NCI-H128 (cell line): ENCODE results near the gene GRP.
"Not testable (repeated sequence)": the region's sequence is repeated elsewhere in the genome, so short reads cannot be mapped to it uniquely, and the experiment has no call there.

Experiments used
- DNase-seq: peaks from one replicate; lab custom pipeline; 2025; ENCODE audit not compliant: unreplicated experiment; lab: John Stamatoyannopoulos, UW

Gene GRP

DNA sequence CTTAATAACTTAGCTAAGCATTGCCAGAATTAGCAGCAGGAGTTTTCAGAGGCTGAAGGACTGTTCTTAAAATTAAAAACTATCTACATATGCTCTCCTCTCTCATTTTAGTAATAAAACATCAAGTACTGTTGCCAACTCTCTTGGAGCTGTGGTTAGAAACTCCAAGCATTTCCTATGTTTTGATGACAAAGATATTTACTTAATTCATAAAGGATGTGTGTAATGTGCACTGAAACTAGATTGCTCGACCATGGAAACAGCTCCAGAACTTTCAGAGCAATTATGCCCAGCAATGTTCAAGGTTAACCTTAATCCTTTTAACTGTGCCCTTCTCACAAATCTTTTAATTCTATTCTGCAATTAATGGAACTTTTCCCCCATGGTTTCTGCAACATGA is 8.4 kb downstream of the GRP start:
- no peak for DNase-seq

DNA sequence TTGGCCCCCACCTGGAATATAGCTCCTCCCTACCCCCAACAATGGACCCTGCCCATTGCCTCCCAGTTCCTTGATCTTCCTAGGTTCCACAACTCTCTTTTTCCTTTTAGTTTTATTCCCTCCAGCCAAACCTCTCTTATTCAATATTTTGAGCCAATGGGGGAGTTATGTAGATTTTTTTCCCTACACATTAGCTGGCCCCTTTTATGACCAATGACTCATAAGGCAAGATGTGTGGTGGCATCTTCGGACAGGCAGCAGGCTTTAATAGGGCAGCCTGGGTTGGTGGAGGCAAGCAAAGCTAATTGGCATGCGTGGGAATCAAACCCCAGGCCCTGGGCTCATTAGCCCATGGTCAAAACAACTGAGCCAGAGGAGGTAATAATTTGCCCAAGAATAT is 9.2 kb downstream of the GRP start:
- no peak for DNase-seq

- no peak for DNase-seq
These were observed 9.9 kb downstream of the GRP start for GRCh38 chr18:59229701-59230443.

- DNase-seq: no peak
These were observed 11.2 kb downstream of the GRP start for GRCh38 chr18:59231114-59231513.

DNA sequence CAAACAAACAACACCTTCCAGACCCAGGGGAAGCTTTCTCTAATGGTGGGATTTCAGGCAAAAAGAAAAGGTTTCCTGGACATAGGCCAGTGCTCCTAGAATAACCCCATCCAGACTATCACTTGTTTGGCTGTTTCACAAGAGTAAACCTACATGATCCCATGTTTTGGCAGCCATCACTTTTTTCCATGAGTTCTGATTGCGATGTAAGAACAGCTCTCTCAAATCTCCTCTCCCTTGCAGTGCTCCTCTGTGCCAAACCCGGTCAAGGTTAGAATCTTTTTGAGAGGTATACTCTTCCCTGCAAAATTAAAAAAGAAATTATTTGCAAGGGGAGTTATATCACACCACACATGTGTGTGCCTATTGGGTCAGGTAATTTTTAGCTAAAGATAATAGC is 11.9 kb downstream of the GRP start:
- DNase-seq: no peak

DNA sequence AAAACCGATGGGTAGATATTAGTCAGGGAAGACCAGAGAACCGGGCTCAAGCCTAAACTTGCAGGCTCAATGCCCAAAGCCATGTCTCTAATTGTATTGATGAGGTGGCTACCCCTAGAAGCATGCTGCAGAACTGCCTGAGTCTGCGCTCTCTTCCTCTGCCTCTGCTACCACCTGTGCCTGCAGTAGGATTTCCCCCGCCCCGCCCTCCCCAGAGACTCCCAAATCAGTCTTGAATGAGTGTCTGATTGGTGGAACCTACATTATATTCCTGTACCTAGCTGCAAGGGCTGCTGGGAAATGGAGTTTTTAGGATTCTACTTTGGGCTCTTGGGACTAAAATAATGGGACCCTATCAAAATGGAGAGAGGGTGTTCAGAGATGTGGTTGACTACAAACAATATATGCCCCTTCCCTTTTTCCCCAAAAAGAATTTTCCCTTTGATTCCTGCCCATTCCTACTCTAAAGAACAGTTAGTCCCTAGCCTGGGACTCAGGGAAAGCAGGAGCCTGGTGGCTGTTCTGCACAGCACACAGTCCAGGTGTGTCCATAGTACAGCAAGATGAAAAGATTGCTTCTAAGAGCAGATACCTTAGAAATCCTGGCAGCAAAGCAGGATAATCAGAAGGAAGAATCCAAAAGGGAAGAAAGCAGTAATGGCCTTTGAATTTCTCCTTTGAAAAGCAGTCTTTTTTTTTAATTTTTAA is 12.5 kb downstream of the GRP start:
- no peak for DNase-seq

- DNase-seq: no peak
These were observed 13.1 kb downstream of the GRP start for GRCh38 chr18:59233017-59233410.

- DNase-seq: no peak
These were observed 18.4 kb downstream of the GRP start for GRCh38 chr18:59238385-59238784.

- DNase-seq: no peak
These were observed 19.7 kb downstream of the GRP start for GRCh38 chr18:59239642-59240041.

GRCh38 chr18:59242906-59243305 is 22.9 kb downstream of the GRP start:
- DNase-seq: no peak

DNA sequence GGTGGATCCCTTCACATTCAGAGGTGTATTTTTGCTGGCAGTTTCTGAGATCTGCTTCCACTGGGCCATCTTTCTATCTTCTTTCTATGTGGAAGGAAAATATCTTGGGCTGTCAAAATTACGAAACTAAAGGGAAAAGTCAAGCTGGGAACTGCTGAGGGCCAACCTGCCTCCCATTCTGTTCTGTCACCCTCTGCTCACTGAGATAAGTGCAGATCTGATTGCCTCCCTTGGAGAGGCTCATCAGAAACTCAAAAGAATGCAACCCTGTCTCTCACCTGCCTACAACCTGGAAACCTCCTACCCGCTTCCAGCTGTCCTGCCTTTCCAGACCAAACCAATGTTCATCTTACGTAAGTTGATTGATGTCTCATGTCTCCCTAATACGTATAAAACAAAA is 26.8 kb downstream of the GRP start:
- DNase-seq: no peak

DNA sequence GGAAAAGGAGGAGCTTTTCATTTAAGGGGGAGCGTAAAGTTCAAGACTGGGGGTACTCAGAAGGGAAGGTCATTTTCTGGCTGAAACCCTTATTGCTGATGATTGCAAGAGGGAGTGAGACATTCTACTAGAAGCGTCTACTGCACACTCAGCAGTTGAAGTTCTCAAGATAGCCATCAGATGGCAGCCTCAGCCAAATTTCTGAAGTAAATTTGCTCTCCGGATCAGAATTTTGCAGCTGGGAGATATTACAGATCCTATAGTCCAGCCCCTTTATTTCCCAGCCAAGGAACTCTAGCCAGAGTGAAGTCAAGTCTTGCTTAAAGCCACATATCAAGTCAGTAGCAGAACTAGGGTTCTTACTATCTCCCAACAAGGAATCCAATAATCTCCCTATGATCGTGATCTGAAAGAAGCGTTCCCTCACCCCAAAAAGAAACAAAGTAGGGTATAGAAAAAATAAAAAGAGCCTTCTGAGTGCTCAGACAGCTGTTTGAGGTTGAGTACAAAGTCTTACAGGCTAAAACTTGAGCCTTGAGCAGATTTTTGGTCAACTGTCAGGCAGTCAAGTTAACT is 29.3 kb downstream of the GRP start:
- DNase-seq: peak; percentile 78

- DNase-seq: not testable (repeated sequence)
These were observed 35.5 kb downstream of the GRP start for GRCh38 chr18:59255491-59255890.

- DNase-seq: not testable (repeated sequence)
These were observed 41.9 kb downstream of the GRP start for GRCh38 chr18:59261842-59262241.

GRCh38 chr18:59262243-59262642 is 42.3 kb downstream of the GRP start:
- DNase-seq: not testable (repeated sequence)

GRCh38 chr18:59263661-59264060 is 43.7 kb downstream of the GRP start:
- DNase-seq: no peak

GRCh38 chr18:59264121-59264571 is 44.2 kb downstream of the GRP start:
- DNase-seq: no peak

GRCh38 chr18:59264651-59265245 is 44.8 kb downstream of the GRP start:
- DNase-seq: no peak

DNA sequence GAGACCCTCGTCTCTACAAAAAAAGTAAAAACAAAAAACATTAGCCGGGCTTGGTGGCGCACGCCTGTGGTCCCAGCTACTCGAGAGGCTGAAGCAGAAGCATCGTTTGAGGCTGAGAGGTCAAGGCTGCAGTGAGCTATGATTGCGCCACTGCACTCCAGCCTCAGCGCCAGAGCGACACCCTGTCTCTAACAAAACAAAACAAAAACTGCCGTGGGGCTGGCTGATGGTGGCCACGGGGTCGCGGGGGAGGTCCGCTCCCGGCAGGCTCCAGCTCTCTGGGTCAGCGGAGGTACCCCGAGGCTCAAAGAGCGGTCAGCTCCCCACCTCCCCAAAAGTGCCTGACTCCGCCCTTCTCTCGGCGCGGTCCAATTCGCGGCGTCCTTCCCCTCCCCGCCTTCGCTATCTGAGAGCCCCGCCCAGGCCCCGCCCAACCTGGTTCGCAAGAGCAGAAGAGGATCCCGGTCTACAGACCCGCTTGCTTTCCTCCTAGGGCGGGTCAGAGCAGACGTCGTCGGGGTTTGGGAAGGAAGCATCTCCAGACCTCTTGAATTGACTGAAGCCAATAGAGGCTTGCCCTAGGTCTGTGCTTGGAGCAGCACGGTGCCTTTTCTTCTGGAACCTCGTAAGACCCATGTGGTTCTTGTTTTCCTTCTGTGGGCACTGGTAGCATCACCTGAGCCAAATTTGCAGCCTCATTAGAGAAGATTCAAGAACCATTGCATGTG is 45.5 kb downstream of the GRP start:
- DNase-seq: no peak

GRCh38 chr18:59265974-59266369 is 46.0 kb downstream of the GRP start:
- no peak for DNase-seq

GRCh38 chr18:59266459-59266858 is 46.5 kb downstream of the GRP start:
- DNase-seq: no peak
